ENCODE data around the gene MAN1C1.
"Not testable (repeated sequence)": the region's sequence is repeated elsewhere in the genome, so short reads cannot be mapped to it uniquely, and the experiment has no call there.

Gene MAN1C1

DNA sequence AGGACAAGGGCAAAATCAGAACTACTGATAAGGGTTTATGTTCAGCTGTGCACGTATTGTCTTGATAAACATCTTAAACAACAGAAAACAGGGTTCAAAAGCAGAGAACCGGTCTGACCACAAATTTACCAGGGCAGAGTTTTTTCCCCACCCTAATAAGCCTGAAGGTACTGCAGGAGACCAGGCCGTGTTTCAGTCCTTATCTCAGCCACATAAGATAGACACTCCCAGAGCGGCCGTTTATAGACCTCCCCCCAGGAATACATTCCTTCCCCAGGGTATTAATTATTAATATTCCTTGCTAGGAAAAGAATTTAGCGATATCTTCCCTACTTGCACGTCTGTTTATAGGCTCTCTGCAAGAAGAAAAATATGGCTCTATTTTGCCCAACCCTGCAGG is 19.6 kb downstream of the MAN1C1 start:
- not testable (repeated sequence) for DNase-seq

DNA sequence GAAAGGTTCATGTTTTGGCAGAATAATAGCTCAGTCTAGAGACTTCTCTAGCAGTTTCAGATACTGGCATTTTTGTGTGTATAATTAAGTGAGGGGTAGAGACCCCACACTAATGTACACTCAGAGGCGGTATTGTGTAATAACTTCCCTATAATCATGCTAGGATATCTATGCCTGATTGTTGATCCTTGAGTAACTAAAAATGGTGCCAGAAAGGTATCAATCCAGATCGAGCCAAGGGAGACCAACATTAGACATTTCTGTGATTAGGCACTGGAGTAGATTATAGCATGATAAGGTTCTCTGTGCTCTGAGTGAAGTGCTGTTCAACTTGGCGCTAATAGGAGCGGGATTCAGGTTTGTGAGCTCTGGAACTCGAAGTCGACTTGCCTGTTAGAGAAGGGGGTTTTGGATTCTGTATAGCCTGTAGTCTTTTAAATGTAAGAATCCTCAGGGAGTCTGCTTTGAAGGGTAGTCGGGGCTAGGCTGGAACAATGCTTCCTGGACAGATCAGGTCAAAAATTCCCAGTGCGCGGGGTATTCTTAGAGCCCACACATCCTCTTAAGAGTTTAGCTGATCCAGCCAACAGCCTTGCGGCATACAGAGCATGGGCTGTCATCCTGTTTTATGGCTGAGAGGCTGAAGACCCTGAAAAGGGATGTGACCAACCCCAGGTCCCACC is 24.2 kb downstream of the MAN1C1 start:
- DNase-seq: no peak

DNA sequence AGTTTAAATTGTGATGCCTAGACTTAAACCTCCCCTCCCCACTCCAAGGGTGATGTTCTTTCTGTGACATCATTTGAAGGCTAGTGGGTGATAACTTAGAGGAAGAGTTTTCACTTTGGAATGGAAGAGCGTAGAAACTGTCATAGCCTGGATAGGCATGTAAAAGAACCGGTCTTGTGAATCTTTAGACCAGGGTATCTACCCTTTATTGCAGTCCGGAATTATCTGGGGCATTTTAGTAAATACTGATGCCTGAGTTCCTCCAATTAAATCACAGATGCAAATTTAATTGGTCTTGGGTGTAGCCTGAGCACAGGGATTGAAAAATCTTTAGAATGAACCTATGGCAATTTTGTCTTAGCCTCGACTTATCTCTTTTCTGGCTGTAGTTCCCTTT is 24.7 kb downstream of the MAN1C1 start:
- no peak for DNase-seq

DNA sequence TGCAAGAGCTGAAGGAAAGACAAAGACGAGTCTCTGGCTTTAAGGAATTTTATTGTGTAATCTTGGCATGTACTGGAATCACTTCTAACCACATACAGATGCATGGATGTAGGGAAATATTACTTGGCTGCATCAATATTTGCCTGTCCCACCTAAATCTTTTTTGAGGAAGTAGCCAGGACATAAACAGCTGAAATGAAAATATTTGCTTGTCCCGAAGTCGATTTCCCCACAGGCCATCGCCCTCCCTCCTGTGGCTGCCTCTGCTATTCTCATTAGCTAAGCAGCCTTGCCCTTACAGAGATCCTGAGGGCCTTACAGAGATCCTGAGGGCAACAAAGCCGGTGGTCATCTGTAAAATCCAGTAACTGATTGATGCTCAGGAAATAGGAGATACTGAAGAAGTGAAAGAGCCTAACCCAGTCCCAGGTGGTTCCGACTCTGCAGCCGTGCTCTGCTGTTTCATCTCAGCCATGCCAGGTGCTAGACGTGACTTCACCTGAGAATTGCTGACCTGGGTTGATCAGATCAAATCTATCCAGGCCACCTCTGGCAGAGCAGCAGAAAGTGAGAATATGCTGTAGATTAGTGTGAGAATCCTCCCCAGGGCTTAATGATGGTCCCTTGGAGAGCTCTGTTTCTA is 25.5 kb downstream of the MAN1C1 start:
- no peak for DNase-seq

DNA sequence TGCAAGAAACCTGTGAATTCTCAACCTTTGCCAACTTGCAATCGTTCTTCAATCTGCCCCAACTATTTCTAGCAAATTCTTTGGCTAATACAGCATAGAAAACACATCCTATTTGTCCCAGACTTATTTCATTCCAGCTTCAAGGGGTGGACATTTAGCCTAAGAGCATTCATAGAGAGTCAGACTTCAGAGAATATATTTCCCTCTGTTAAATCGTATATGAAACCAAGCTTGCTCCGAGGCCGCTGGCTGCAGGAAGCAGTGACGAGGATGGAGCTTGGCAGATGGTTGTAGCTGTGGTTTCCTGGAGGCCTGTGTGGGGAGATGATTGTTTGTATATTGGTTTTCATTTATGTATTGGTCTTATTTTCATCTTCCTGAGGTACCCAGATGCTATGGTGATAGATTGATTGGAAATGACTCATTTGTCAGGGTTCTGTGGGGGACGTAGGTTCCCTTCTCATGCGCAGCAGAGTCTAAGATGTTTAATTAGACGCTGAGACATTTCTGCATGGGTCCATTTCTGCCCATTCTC is 26.1 kb downstream of the MAN1C1 start:
- no peak for DNase-seq

DNA sequence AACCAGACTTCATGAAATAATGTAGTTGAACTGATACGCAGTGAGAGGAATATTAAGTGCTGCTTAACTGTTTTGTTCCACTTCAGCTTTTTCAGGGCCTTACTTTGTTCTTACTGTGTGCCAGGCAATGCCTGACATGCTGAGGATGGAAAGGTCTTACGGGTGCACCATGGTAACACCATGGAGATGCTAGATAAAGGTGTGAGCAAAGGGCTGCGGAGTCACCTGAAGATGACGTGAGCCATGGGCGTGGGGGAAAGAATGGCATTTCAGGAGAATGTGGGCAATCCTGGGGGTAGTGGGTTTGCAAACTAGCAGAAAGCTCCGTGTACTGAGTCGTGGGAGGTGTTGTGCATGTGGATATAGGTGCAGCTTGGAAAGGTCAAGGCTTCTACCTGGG is 27.3 kb downstream of the MAN1C1 start:
- DNase-seq: no peak

DNA sequence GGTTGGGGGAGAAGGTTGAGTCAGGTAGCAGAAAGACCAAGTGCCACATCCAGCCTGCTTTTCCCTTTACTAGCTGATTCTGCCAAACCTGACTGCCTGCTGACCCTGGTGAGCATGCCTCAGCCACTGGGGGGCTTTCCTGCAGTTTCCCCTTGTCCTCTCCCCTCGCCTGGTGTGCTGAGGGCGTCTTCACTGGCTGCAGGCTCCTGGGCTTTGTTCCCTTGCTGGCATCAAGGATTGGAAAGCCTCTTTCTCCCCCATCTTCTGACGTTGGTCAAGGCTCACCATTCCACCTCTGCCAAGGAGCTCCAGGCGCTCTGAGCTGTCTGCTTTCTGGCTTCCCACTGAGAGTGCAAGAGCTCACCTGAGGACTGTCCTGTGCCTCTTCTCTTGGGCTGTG is 28.4 kb downstream of the MAN1C1 start:
- DNase-seq: no peak

DNA sequence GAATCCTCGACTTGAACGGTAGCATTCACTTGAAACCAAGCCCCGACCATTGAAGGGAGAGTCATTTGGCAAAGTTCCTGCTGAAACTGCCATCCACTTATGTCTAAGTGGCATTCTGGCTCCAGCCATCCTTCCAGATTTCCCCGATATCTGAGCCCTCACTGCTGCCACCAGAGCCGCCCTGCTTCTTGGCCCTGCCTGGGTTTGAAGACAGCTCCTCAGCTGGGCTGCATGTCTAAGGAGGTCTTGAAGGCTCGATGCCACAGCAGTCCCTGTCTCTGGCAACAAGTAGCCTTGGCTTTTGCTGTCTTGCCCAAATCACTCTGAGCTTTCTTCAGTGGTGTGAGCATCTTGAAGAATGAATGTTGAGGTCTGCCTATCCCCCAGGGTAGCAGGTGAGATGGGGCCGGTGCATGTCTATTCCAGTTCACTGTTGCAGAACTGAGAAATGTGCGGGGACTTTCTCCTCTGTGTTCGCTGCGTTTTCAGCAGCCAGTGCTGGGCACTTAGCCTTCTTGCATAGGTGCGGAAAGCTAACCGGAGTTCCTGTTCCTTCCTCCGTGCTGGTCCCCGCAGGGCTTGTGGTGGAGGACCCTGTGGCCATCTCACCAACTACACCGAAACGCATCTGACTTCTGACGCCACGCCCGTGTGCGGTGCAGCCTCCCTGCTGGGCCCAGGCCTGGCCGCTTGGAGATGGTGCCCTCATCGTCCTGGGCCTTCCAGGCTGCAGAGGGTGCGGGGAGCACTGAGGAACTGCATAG is 29.2 kb downstream of the MAN1C1 start:
- peak; percentile 2 for DNase-seq

DNA sequence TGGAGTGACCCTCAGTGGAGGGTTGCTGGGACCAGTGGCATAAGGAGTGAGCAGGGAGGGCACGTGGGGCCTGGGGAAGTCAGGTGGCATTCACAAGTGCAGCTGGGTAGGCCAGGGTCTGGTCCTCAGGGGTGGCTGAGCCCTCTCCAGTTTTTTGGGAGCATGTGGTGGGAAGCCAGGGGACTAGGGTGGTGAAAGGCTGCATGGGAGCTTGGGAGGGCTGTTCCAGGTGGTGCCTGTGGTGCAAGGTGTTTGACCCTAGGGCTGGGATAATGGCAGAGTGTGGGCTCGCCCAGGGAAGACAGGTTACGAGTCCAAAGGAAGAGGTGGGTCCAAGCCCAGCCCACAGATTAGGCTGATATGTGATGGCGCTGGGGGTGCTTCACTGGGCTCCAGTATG is 30.5 kb downstream of the MAN1C1 start:
- DNase-seq: no peak

DNA sequence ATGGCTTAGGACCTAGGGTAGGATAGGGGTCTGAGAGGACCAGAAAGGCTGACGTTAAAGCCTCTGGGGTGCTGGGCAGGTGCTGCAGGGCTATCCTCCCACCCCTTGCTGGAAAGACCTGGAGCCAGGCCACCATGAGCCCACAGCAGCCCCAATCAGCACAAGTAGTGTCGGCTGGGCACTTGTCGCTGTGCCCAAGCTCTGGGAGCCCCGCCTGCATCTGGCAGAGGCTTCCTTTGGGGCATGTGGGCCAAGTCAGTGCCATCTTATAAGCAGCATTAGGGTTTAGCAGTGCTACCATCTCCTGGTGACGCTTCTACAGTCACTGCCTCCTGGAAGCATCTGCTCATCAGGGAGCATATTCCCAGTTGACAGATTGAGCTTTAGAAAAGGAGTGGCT is 31.3 kb downstream of the MAN1C1 start:
- DNase-seq: no peak

DNA sequence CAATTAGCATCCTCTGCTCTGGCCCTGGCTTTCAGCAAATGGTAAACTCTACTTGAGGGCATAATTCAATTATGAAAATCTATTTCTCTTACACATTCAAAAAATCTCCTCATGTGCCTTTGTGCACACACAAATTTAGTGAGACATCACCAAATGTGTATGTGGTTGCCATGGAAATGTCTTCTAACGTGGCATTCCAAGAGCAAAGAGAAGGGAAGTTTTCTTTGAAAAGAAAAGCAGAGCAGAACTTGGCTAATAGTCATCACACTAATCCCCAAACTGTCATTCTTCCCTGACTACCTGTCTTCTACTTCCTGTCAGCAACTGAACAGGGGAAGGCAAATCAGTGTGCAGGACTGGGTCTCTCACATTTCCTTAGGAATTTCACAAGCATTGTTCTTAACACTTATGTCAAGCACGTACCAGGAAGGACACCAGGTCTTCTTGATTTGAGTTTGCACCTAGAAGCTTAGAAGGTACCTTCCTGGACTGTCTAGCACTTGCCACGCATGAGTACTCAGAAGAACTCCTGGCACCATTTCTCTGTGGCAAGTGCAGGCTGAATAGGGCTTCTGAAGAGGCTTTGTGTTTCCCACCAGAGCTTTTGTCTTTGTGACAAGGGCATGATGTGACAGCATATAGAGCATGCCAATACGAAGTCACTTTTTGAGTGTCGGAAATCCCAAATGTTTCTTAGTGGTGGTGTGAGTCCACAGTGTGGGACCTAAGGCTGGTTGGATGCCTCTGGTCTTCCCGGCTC is 32.3 kb downstream of the MAN1C1 start:
- no peak for DNase-seq

DNA sequence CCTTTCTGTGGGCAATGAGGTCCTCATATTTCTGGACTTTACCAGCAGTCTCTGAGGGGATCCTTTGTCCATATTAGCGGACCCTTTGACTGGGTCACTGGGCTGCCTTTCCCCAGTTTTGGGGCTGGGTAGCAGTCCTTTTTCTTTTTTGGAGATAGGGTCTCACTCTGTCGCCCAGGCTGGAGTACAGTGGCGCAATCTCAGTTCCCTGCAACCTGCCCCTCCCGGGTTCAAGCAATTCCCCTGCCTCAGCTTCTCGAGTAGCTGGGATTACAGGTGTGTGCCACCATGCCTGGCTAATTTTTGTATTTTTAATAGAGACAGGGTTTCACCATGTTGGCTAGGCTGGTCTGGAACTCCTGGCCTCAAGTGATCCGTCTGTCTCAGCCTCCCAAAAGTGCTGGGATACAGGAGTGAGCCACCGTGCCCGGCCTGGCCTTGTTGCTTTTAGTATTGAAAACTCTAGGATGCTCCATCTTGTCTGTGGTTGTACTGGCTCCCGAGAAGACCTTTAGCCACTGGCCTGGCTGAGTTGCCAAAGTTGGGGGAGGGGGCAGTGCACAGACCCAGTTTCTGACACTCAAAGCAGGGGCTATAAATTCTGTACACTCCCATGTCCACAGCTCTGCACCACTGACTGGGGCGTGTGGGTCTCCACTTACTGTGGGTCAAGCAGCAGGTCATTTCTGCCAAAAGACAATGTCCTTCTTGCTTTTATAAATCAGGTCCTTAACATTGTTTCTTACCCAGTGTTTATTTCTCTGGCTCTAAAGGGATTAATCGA is 33.1 kb downstream of the MAN1C1 start:
- DNase-seq: no peak

DNA sequence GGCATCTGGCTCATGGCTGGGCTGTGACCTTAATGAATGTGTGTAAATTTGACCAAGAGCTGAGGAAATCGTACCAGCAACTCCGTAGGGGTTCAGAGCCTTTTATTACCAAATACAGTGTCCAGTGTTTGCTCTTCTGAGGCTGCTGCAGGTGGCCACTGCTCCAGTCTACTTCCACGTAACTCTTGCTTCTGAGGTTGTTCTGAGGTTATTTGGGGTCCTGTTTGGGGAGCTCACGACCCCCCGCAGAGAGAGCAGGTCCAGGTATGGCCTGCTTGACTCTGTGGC is 33.6 kb downstream of the MAN1C1 start:
- DNase-seq: no peak

DNA sequence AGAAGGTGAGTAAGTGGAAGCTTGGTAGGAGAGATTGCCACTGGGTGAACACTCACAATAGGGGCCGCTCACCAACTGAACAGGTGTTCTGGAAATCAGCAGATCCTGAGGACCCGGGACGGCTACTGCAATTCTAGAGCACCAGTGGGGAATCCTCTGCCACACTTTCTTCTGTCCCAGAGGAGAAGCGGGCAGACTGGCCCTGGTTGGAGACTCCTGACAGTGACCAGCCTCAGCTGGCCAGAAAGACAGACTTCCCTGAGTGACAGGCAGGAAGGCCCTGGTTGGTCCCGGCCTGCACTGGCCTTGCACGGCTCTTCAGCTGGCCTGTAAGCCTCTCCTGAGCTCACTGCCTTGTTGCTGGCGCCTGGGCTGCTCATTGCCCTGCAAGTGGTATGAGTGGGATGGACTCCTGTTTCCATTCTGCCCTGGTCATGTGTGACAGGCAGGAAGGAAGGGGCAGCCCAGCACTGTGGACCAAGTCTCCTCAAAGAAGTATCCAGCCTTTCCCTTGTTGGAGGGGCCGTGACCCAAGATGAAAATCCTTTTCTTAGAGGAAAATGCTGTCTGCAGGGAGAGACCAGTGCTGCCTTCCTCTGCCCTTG is 34.5 kb downstream of the MAN1C1 start:
- no peak for DNase-seq

DNA sequence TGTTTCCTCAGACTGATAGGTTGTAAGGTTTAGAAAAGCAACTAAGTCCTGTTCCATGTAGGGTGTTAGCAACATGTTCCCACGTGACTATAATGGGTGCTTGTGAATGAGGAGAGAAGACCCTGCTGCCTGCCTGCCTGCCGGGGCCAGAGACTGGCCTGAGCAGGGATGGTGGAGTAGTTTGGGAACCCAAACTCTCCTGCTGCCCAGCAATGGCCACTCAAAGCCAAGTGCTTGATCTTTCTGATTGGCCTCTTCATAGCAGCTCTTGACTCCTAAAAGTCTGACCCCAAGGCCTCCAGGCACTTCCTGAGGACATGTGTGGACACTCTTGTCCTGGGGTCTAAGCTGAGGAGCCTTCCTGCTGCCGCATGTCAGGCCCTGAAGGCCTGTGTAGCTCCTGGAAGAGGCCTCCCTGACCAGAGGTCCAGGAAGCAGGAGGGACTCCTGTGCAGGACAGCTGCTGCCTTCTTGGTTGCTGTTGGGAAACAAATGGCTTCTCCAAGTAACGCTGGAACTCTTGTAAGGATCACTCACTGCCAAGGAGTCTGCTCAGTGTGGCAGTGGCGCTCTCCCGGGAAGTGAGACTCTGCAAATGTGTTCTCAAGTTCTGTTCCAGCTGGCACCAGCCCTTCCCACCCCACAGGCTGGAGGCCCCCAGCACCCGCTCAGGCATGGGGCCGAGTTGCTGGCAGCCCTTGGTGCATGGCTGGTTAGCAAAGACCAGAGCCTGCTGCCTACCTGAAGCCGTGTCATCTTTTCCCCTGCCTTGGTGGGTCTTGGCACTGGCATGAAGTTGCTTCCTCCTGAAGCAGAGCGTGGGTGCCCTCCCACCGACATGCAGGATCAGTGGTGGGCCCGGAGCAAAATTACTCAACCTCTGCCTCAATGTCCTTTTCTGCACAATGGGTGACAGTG is 35.5 kb downstream of the MAN1C1 start:
- DNase-seq: no peak

DNA sequence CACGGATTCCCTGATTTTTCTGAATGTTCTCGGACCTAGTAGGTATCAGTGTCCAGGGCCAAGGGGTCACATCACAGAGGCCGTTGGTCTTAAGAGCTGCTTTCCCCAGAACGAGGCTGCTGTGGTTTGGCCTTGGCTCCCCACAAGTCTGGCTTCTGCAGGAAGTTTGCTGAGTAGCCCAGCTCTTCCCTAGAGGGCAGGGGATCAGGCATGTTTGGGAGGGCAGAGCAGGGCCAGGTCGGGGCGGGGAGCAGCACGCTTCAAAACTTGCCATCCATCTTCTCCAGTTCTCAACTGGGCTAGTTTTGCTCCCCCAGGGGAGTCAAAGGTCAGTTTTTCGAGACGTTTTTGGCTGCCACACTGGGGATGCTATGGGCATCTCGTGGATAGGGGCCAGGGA is 37.0 kb downstream of the MAN1C1 start:
- no peak for DNase-seq

DNA sequence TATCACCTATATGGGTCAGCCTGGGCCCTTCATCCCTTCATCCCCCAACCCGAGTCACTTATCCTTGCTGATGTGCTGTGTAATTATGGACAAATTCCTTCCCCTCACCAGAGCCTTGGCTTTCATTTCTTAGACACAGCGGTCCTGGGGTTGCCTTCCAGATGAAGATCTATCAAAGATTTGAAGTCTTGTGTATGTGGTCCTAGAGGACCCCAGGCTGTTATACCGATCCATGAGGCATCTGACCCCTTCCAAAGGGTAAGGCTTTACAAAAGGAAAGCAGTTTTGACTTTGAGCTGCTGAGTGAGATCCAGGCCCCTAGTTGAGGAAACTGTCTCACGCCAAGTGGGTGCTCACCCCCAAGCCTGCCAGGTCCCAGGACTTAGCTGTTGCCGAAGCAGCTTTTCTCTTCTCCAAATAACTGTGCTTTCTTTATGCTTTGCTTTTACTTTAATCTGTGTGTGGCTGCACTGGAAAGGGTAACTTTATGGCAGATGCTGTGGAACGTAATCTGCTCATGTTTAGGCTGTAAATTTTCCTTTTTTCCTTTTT is 37.6 kb downstream of the MAN1C1 start:
- no peak for DNase-seq

DNA sequence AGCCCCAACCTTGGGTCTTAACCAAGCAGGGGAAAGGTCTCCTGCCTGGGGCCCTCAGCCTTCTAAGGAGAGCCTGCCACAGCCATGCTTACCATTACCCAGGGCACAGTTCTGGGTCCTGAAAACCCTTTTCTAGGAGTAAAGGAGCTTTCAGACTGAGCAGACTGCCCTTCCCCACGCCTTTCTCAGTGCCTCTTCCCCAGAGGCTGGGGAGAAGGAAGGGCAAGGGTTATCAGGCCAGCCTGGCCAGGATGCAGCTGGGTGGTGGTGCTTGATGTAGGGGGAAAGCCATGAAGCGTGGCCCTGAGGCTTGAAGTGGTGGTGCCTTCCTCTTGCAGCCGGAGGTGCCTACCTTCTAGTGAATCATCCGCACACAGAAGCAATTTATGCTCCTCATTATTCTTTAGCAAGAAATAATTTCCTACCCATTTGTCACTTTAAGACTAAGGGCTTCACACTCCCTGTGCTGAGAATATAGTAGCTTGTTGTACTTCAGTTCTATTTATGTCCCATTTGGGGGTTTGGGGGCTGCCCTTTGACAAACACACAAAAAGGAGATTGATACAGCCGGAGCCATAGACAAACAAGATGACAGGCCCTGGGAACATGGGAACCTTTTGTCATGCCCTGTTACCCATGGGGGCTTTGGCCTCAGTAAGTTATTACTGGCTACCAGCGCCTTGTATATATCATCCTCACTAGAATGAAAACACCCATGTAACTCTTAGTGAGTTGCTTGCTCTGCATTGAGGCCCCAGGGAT is 40.7 kb downstream of the MAN1C1 start:
- DNase-seq: no peak

DNA sequence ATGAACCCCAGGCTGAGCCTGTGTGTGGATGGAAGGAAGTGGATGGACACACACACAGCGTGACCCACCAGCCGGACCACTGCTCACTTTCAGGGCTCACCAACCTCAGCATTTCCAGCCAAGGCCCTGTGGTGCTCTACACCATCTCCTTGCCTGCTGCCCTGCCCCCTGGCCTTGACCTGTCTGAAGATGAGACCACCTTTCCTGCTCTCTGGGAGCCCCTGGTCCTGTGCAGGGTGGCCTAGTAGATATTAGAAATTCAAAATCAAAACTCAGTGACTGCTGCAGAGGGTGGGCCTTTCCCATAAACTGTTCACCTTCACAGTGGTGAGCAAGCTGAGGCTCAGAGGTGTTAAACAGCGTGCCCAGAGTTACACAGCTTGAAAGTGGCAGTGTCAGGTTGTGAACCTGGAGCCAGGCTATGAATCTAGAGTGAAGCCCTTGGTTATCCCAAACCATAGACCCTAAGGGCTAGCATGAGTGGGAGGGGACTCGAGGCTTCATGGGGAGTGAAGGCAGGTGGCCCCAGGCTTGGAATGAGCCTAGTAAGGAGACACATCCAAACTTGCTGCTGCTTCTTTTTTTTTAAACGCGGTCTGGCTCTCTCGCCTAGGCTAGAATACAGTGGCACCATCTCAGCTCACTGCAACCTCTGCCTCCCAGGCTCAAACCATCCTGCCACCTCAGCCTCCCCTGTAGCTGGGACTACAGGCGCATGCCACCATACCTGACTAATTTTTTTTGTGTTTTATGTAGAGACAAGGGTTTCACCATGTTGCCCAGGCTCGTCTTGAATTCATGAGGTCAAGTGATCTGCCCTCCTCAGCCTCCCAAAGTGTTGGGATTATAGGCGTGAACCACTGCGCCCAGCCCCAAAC is 41.5 kb downstream of the MAN1C1 start:
- DNase-seq: no peak
